GM12878 (cell line): Measurements from ENCODE around the gene DGLUCY.

Source experiments
- EZH2 ChIP-seq: IDR thresholded peaks from 2 replicates; pipeline ENCODE4 v1.6.1; 2012; ENCODE audit warnings: low read depth, mild to moderate bottlenecking, control low read depth, inconsistent platforms, low read length, borderline replicate concordance; ENCODE audit not compliant: control insufficient read depth
- MEF2A ChIP-seq: IDR thresholded peaks from 2 replicates; pipeline ENCODE4 v1.6.1; 2011; ENCODE audit warnings: low read depth, mild to moderate bottlenecking, low read length, moderate library complexity; ENCODE audit not compliant: insufficient read depth
- NFIC ChIP-seq: IDR thresholded peaks from 2 replicates; pipeline ENCODE4 v1.6.1; 2012; ENCODE audit warnings: low read depth, mild to moderate bottlenecking, inconsistent platforms, low read length, moderate library complexity
- PKNOX1 ChIP-seq: fragments of 450-650 bp; IDR thresholded peaks from 2 replicates; pipeline ENCODE4 v1.6.1; 2016; ENCODE audit warnings: mild to moderate bottlenecking
- RAD21 ChIP-seq: IDR thresholded peaks from 2 replicates; pipeline ENCODE4 v1.6.1; 2011; ENCODE audit warnings: mild to moderate bottlenecking, low read depth, low read length, moderate library complexity; ENCODE audit not compliant: insufficient read depth
- RELA ChIP-seq: fragments of 450-650 bp; IDR thresholded peaks from 2 replicates; pipeline ENCODE4 v1.8.0; 2014; ENCODE audit warnings: borderline replicate concordance; ENCODE audit not compliant: partially characterized antibody
- SMAD5 ChIP-seq: IDR thresholded peaks from 2 replicates; pipeline ENCODE4 v1.6.1; 2016; ENCODE audit warnings: antibody characterized with exemption, low read depth
- ZBTB40 ChIP-seq: fragments of 450-650 bp; IDR thresholded peaks from 2 replicates; pipeline ENCODE4 v1.6.1; 2016; ENCODE audit warnings: mild to moderate bottlenecking, moderate library complexity, borderline replicate concordance
- TF ChIP-seq, protein P1 (sequence below), 3 experiments: IDR thresholded peaks in 2 of 3; conservative IDR thresholded peaks in 1 of 3; 2 replicates each; pipeline ENCODE4 v1.5.1; 2011; ENCODE audit warnings: low read depth in 3 of 3, low read length in 3 of 3, mild to moderate bottlenecking in 3 of 3, control low read depth in 2 of 3, moderate library complexity in 2 of 3, inconsistent platforms in 1 of 3, mixed read lengths in 1 of 3; ENCODE audit not compliant: control insufficient read depth in 2 of 3, insufficient read depth in 1 of 3; ENCODE audit errors: extremely low read depth in 1 of 3

DNA sequence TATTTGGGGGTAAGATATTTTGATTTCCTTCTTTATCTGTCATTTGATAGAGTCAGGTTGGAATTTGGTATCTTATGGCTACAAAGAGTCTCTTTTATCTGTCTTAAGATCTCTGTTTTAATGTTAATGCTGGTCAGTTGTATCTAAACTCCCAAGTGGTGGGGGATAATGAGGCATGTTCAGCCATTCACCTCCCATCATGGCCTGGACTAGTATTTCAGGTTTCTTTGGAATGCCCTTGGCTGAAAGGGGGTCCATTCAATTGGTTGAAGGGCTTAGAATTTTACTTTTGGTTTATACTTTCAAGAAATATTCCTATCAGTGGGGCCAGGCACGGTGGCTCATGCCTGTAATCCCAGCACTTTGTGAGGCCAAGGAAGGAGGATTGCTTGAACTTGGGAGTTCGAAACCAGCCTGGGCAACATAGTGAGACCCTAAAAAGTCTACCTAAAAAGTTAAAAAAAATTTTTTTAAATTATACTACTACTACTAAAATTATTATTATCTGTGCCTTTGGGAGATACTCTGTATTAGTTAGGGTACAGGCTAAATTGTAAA is 4.7 kb downstream of the DGLUCY start:
- TF ChIP-seq RAD21 (no peak), NFIC (no peak), PKNOX1 (no peak), SMAD5 (no peak), ZBTB40 (no peak), EZH2 (no peak), MEF2A (no peak), RELA (no peak)
- TF ChIP-seq, protein P1, sequence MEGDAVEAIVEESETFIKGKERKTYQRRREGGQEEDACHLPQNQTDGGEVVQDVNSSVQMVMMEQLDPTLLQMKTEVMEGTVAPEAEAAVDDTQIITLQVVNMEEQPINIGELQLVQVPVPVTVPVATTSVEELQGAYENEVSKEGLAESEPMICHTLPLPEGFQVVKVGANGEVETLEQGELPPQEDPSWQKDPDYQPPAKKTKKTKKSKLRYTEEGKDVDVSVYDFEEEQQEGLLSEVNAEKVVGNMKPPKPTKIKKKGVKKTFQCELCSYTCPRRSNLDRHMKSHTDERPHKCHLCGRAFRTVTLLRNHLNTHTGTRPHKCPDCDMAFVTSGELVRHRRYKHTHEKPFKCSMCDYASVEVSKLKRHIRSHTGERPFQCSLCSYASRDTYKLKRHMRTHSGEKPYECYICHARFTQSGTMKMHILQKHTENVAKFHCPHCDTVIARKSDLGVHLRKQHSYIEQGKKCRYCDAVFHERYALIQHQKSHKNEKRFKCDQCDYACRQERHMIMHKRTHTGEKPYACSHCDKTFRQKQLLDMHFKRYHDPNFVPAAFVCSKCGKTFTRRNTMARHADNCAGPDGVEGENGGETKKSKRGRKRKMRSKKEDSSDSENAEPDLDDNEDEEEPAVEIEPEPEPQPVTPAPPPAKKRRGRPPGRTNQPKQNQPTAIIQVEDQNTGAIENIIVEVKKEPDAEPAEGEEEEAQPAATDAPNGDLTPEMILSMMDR (IDR thresholded peaks at IDR 0.05 in 2 of 3, conservative IDR thresholded peaks at IDR 0.05 in 1 of 3; ENCODE audit: control insufficient read depth in 2 of 3, extremely low read depth in 1 of 3, insufficient read depth in 1 of 3, low read depth in 3 of 3, low read length in 3 of 3): no peak
